RPMI8226 (cell line): ENCODE measurements around the gene YDJC.
"Not testable (repeated sequence)": the region's sequence is repeated elsewhere in the genome, so short reads cannot be mapped to it uniquely, and the experiment has no call there.

Experiments used
- DNase-seq: peaks from one replicate; pipeline ENCODE4 v3.0.0-alpha.2; 2015

Gene YDJC

GRCh38 chr22:21629255-21630149, at the start of gene YDJC:
TSS of gene YDJC (minus strand) at chr22:21630022. CDS start at chr22:21630014, 8 bp downstream.
- peak; percentile 84 for DNase-seq

- no peak for DNase-seq
These were observed 49.6 kb upstream of the YDJC start for GRCh38 chr22:21679383-21679782.

- not testable (repeated sequence) for DNase-seq
These were observed 49.0 kb upstream of the YDJC start for GRCh38 chr22:21678842-21679241.

GRCh38 chr22:21677606-21678443, 48.0 kb upstream of the YDJC start:
- no peak for DNase-seq

GRCh38 chr22:21674638-21675245, 44.9 kb upstream of the YDJC start:
- no peak for DNase-seq

GRCh38 chr22:21673534-21674321, 43.9 kb upstream of the YDJC start:
- DNase-seq, result no peak

- no peak for DNase-seq
These were observed 42.3 kb upstream of the YDJC start for GRCh38 chr22:21672107-21672629.

- DNase-seq, result no peak
These were observed 39.2 kb upstream of the YDJC start for GRCh38 chr22:21669026-21669425.

- no peak for DNase-seq
These were observed 37.0 kb upstream of the YDJC start for GRCh38 chr22:21666786-21667185.

GRCh38 chr22:21665047-21665851, 35.4 kb upstream of the YDJC start:
- no peak for DNase-seq

GRCh38 chr22:21663738-21664137, 33.9 kb upstream of the YDJC start:
- DNase-seq, result no peak

GRCh38 chr22:21661991-21662390, 32.2 kb upstream of the YDJC start:
- DNase-seq, result no peak

GRCh38 chr22:21660904-21661303, 31.1 kb upstream of the YDJC start:
- DNase-seq, result no peak

- DNase-seq, result no peak
These were observed 30.2 kb upstream of the YDJC start for GRCh38 chr22:21659864-21660525.

- peak; percentile 79 for DNase-seq
These were observed 27.7 kb upstream of the YDJC start for GRCh38 chr22:21657360-21658032.

- DNase-seq, result no peak
These were observed 27.2 kb upstream of the YDJC start for GRCh38 chr22:21657020-21657359.

GRCh38 chr22:21652547-21653545, 23.0 kb upstream of the YDJC start:
- no peak for DNase-seq

GRCh38 chr22:21652010-21652546, 22.3 kb upstream of the YDJC start:
- peak; percentile 74 for DNase-seq

GRCh38 chr22:21651521-21652009, 21.7 kb upstream of the YDJC start:
- no peak for DNase-seq
